GM18858 (cell line): Measurements from ENCODE around the gene TRAK1.

Experiments used
- ATAC-seq: cut with Tn5 transposase; IDR thresholded peaks from one replicate; pipeline ENCODE4 v1.9.1; 2021; ENCODE audit not compliant: unreplicated experiment

Gene TRAK1

GRCh38 chr3:42195879-42196330 lies 104.7 kb downstream of the TRAK1 start:
- ATAC-seq: peak; percentile 70

GRCh38 chr3:42198709-42199108 lies 107.6 kb downstream of the TRAK1 start:
- ATAC-seq: no peak

- ATAC-seq: no peak
These were observed 111.2 kb downstream of the TRAK1 start for GRCh38 chr3:42202217-42202865.

GRCh38 chr3:42204867-42205599 lies 113.9 kb downstream of the TRAK1 start:
- no peak for ATAC-seq

GRCh38 chr3:42205800-42206514 lies 114.8 kb downstream of the TRAK1 start:
- peak; percentile 85 for ATAC-seq

GRCh38 chr3:42209917-42210316 lies 118.8 kb downstream of the TRAK1 start:
- ATAC-seq: no peak

- no peak for ATAC-seq
These were observed 119.6 kb downstream of the TRAK1 start for GRCh38 chr3:42210726-42211125.

GRCh38 chr3:42213417-42213816 lies 122.3 kb downstream of the TRAK1 start:
- ATAC-seq: no peak

GRCh38 chr3:42214064-42214463 lies 122.9 kb downstream of the TRAK1 start:
- no peak for ATAC-seq

GRCh38 chr3:42214565-42215283 lies 123.6 kb downstream of the TRAK1 start:
- no peak for ATAC-seq

GRCh38 chr3:42216302-42216701 lies 125.1 kb downstream of the TRAK1 start:
- ATAC-seq: peak; percentile 65

GRCh38 chr3:42216931-42217333 lies 125.8 kb downstream of the TRAK1 start:
- ATAC-seq: no peak

- ATAC-seq: no peak
These were observed 129.4 kb downstream of the TRAK1 start for GRCh38 chr3:42220436-42221121.

GRCh38 chr3:42222942-42223693 lies 132.0 kb downstream of the TRAK1 start:
- ATAC-seq: no peak

- ATAC-seq: no peak
These were observed 133.0 kb downstream of the TRAK1 start for GRCh38 chr3:42224178-42224577.

- no peak for ATAC-seq
These were observed 133.7 kb downstream of the TRAK1 start for GRCh38 chr3:42224658-42225421.

GRCh38 chr3:42225486-42226363 lies 134.6 kb downstream of the TRAK1 start:
- ATAC-seq: no peak
